22Rv1 (cell line): Measurements from ENCODE around the gene INVS.

Source experiments
- CTCF ChIP-seq: fragments of 450-650 bp; IDR thresholded peaks from 2 replicates; pipeline ENCODE4 v1.5.1; 2017; ENCODE audit warnings: mild to moderate bottlenecking
- ZFX ChIP-seq: fragments of 450-650 bp; IDR thresholded peaks from 2 replicates; pipeline ENCODE4 v1.6.1; 2017; ENCODE audit warnings: antibody characterized with exemption, borderline replicate concordance

- TF ChIP-seq CTCF (no peak), ZFX (no peak)
Measured at GRCh38 chr9:100211476-100211875, 112.4 kb downstream of the INVS start.
